Kasumi-1 (cell line): ENCODE measurements around the gene FOXC1.

Experiments used
- DNase-seq, 2 experiments: peaks; one replicate each; lab custom pipeline; 2025; lab: John Stamatoyannopoulos, UW

Gene FOXC1

GRCh38 chr6:1623769-1624057 is 14.0 kb downstream of the FOXC1 start:
- DNase-seq, result no peak

GRCh38 chr6:1624058-1624850 is 14.5 kb downstream of the FOXC1 start:
- DNase-seq, result no peak

- no peak for DNase-seq
These were observed 15.4 kb downstream of the FOXC1 start for GRCh38 chr6:1624851-1625781.

GRCh38 chr6:1625794-1626435 is 16.2 kb downstream of the FOXC1 start:
- DNase-seq, result no peak

- no peak for DNase-seq
These were observed 16.8 kb downstream of the FOXC1 start for GRCh38 chr6:1626481-1626880.

GRCh38 chr6:1627827-1628560 is 18.3 kb downstream of the FOXC1 start:
- DNase-seq, result no peak

- DNase-seq, result no peak
These were observed 19.6 kb downstream of the FOXC1 start for GRCh38 chr6:1629316-1629715.

- no peak for DNase-seq
These were observed 20.6 kb downstream of the FOXC1 start for GRCh38 chr6:1630212-1630770.

GRCh38 chr6:1630771-1631217 is 21.1 kb downstream of the FOXC1 start:
- no peak for DNase-seq

GRCh38 chr6:1631251-1631650 is 21.5 kb downstream of the FOXC1 start:
- DNase-seq, result no peak

GRCh38 chr6:1633366-1634021 is 23.8 kb downstream of the FOXC1 start:
- no peak for DNase-seq

GRCh38 chr6:1634081-1634480 is 24.4 kb downstream of the FOXC1 start:
- DNase-seq, result no peak

GRCh38 chr6:1635305-1636010 is 25.7 kb downstream of the FOXC1 start:
- no peak for DNase-seq

GRCh38 chr6:1636272-1636825 is 26.6 kb downstream of the FOXC1 start:
- DNase-seq, result no peak

- no peak for DNase-seq
These were observed 27.5 kb downstream of the FOXC1 start for GRCh38 chr6:1636971-1637871.

GRCh38 chr6:1639430-1639829 is 29.7 kb downstream of the FOXC1 start:
- no peak for DNase-seq

- DNase-seq, result no peak
These were observed 30.8 kb downstream of the FOXC1 start for GRCh38 chr6:1640476-1640875.

GRCh38 chr6:1641343-1641885 is 31.7 kb downstream of the FOXC1 start:
- no peak for DNase-seq

- no peak for DNase-seq
These were observed 33.4 kb downstream of the FOXC1 start for GRCh38 chr6:1643111-1643510.
